AG09319 (cell line): ENCODE measurements around the gene PLPPR5.
"Not testable (repeated sequence)": the region's sequence is repeated elsewhere in the genome, so short reads cannot be mapped to it uniquely, and the experiment has no call there.

ENCODE experiments used
- DNase-seq: peaks from one replicate; pipeline ENCODE4 v3.0.0-alpha.2; 2010; ENCODE audit warnings: low read depth; ENCODE audit errors: extremely low read depth
- TF ChIP-seq, protein P1 (sequence below): IDR thresholded peaks from 2 replicates; pipeline ENCODE4 v1.5.1; 2011; ENCODE audit warnings: low read depth, mild to moderate bottlenecking, inconsistent platforms, low read length, moderate library complexity

Gene PLPPR5, protein sequence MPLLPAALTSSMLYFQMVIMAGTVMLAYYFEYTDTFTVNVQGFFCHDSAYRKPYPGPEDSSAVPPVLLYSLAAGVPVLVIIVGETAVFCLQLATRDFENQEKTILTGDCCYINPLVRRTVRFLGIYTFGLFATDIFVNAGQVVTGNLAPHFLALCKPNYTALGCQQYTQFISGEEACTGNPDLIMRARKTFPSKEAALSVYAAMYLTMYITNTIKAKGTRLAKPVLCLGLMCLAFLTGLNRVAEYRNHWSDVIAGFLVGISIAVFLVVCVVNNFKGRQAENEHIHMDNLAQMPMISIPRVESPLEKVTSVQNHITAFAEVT

DNA sequence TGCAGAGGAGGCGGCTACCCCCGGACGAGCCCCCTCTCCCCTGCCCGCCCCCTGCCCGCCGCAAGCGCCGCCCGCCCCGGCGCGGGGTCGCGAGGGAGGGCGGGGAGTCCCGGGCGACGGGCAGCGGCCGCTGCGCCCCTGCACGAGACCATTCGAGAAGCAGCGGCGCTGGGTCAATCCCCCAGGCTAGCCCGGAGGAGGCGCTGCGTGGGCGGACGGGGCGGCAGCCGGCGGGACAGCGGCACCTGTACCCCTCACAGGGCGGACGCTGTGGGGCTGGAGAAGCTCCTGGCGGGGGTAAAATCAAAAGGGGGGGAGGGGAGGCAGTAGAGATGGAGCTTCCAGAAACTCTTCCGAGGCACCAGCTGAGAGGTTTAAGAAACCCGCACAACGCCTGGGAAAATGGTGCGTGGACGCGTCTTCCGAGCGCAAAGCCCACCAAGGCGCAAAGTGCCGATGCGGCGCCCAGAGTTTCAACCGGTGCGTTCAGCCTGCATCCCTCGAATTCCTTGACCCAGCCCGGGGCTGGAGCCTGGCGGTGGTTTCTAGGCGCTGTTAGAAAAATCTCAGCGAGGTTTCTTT, at the start of gene PLPPR5:
Gene PLPPR5 (minus strand): TSS at position 1 of the 582 bp plus-strand sequence. CDS start 190 bp downstream, outside the sequence.
- TF ChIP-seq, protein P1, sequence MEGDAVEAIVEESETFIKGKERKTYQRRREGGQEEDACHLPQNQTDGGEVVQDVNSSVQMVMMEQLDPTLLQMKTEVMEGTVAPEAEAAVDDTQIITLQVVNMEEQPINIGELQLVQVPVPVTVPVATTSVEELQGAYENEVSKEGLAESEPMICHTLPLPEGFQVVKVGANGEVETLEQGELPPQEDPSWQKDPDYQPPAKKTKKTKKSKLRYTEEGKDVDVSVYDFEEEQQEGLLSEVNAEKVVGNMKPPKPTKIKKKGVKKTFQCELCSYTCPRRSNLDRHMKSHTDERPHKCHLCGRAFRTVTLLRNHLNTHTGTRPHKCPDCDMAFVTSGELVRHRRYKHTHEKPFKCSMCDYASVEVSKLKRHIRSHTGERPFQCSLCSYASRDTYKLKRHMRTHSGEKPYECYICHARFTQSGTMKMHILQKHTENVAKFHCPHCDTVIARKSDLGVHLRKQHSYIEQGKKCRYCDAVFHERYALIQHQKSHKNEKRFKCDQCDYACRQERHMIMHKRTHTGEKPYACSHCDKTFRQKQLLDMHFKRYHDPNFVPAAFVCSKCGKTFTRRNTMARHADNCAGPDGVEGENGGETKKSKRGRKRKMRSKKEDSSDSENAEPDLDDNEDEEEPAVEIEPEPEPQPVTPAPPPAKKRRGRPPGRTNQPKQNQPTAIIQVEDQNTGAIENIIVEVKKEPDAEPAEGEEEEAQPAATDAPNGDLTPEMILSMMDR, result peak; percentile 1; the same call in 1 of the 2 replicates
- DNase-seq, result no peak

GRCh38 chr1:99051611-99052283, 47.1 kb upstream of the PLPPR5 start:
- TF ChIP-seq, protein P1, result no peak
- DNase-seq, result no peak

GRCh38 chr1:99049745-99050144, 45.1 kb upstream of the PLPPR5 start:
- TF ChIP-seq, protein P1, result no peak
- no peak for DNase-seq

DNA sequence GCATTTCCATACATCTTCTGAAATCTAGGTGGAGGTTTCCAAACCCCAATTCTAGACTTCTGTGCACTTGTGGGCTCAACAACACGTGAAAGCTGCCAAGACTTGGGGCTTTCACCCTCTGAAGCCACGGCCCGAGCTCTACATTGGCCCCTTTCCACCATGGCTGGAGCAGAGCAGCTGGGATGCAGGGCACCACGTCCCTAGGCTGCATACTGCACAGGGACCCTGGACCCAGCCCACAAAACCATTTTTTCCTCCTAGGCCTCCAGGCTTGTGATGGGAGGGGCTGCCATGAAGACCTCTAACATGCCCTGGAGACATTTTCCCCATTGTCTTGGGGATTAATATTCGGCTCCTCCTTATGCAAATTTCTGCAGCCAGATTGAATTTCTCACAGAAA, 32.1 kb upstream of the PLPPR5 start:
- not testable (repeated sequence) for DNase-seq

- TF ChIP-seq, protein P1, result no peak
- DNase-seq, result no peak
Observed at GRCh38 chr1:99018313-99018712, 13.7 kb upstream of the PLPPR5 start.

DNA sequence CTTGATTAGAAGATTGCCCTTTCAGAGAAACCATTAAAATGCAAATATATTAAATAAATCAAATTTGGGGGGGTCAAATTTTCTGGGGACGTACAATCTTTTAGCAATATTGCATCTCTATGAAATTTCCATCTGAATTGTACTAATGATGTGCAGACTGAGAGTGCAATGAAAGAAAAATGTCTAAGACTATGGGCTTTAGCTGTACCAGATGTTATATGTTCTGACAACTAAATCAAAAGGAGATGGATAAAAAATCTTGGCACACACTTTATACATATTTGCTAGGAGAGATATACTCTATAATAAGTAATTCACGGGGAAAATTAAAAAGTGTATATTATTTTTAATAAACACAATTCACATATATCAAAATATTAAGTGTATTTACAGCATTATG, 13.0 kb upstream of the PLPPR5 start:
- DNase-seq, result no peak
- TF ChIP-seq, protein P1, result no peak

DNA sequence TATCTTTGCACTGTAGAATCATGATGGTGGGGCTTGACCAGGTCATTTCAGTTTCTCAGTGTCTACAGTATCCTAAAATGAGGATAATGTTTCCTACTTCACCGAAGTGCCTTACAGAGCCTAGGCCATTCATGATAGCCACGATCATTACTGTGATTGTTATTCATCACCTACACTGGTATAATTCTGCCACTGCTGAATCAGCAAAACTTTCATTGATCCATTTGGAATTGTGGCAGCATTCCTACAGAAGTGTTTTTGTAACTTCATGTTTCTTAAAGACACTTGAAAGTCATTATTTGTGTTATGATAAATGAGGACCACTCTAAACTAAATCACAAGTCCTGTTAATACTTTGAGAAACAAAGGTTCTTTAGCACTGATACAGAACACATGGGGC, 6.0 kb upstream of the PLPPR5 start:
- DNase-seq, result no peak
- TF ChIP-seq, protein P1, result no peak
